Activated CD4-positive, CD25-positive, alpha-beta regulatory T cell treated with anti-CD3 and anti-CD28 coated beads, Interleukin-2, amount 50 U/mL, for 24 hours (primary cell): ENCODE results near the gene CC2D2B.
"Not testable (repeated sequence)": the region's sequence is repeated elsewhere in the genome, so short reads cannot be mapped to it uniquely, and the experiment has no call there.

Experiments used
- ATAC-seq, 2 donors: fragments of 150-1000 bp; cut with Tn5 transposase; one replicate each; pipeline ENCODE4 v1.10.0; 2021; ENCODE audit warnings: mild to moderate bottlenecking in 1 of 2, moderate library complexity in 1 of 2

The CC2D2B gene

DNA sequence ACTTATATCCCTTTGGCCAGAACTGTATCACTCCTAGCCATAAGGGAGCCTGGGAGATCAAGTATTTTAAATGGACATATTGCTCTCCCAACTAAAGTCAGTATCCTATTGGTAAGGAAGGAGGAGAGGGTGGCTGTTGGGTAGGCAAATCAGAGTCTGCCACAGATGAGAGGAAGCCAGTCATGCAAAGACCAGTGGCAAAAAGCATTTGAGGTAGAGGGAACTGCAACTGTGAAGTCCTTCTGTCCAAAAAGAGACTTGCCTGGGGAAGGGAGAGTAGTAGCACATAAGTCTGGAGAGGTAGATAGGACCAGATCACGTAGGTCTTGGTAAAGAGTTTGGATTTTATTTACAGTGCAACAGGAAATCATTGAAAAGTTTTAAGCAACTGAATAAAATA lies 126.8 kb downstream of the CC2D2B start:
- no peak for ATAC-seq

DNA sequence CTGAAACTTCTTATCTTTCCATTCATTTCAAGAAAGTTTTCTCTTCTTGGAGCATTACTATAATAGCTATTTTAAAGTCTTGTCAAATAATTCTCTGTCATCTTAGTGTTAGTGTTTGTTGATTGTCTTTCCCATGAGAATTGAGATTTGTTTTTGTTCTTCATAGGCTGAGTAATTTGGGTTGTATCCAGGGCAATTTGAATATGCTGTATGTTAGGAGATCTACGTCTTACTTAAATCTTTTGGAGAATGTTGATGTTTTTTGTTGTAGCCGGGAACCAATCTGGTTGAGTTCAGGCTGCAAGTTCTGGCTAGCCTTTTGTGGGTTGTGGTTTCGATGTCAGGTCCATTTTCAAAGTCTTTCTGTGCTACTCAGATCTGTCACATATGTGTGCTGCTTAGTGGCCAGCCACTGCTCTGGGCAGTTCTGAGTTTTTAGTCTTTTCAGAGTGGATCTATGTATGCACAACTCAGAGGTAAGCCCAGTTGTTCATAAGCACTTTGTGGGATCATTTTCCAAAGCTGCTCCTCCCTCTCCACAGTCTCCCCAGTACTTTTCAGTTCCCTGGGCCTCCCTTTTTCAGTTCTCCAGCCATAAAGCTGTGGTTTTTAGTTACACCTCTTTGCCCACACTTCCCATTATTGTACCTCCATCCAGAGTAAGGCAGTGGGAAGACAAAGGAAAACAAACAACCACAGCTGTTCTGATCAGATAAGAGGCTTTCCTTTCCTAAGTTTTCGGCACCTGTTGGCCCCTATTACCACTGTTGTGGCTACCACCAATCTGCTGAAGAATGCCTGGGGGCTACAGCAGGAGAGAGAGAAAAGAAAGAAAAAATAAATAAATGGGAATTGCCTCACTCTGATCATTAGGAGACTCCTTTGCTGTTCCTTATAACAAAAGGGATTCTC lies 131.0 kb downstream of the CC2D2B start:
- no peak for ATAC-seq

DNA sequence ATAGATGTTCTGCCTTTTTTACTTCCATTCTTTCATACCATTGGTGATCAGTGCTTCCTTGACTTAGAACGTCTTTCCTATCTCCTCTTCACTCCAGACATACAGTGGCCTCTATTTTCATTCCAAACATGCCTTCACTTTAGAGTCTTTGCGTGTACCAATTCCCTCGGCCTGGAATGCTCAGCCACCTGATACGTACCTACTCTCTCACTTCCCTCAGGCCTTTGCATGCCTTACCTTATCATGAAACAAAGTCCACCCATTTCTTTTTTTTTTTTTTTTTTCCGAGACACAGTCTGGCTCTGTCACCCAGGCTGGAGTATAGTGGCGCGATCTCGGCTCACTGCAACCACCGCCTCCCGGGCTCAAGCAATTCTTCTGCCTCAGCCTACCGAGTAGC lies 133.4 kb downstream of the CC2D2B start:
- ATAC-seq, result no peak

DNA sequence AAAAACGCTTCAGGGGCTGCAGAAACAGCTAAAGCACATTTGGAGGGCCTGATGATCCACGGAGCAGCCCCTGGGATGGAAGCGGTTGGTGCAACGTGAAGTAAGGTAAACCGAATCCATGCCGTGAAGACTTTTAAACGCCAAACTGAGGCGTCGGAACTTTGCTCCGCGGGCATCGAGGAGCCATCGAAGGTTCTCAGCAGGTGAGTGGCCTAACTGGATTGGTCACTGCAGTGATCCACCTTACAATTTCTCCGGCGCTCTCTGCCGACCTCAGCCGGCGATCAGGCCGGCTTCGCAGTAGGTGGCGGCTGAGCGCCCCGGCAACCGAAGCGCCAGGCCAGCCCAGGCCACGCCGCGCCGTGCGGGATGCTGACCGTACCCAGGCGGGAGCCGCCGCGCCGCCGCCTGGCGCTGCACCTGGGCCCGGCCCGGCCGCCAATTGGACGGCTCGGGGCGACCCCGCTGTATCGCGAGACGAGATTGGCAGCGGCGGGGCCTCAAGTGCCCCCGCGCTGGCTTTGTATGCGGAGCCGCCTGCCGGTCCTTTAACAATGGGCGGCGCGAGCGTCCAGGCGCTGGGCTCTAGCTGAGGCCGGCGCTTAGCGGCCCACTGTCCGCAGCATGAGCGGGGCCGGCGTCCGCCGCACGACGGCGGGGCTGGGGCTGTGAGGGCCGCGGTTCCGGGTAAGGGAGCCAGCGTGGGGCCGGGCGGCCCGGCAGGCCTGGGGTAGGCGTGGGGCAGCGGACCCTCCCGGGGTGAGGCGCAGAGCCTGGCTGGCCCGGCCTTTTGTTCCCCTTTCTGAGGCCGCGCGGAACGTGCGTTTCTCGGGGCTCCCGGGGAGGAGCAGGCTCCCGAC lies 135.5 kb downstream of the CC2D2B start, which contains the start of gene CCNJ:
Gene CCNJ, plus strand, starts transcription at position 551 of the 860 bp plus-strand sequence. CDS start 811 bp downstream, outside the sequence.
- ATAC-seq, result peak; percentile 92 to 93

DNA sequence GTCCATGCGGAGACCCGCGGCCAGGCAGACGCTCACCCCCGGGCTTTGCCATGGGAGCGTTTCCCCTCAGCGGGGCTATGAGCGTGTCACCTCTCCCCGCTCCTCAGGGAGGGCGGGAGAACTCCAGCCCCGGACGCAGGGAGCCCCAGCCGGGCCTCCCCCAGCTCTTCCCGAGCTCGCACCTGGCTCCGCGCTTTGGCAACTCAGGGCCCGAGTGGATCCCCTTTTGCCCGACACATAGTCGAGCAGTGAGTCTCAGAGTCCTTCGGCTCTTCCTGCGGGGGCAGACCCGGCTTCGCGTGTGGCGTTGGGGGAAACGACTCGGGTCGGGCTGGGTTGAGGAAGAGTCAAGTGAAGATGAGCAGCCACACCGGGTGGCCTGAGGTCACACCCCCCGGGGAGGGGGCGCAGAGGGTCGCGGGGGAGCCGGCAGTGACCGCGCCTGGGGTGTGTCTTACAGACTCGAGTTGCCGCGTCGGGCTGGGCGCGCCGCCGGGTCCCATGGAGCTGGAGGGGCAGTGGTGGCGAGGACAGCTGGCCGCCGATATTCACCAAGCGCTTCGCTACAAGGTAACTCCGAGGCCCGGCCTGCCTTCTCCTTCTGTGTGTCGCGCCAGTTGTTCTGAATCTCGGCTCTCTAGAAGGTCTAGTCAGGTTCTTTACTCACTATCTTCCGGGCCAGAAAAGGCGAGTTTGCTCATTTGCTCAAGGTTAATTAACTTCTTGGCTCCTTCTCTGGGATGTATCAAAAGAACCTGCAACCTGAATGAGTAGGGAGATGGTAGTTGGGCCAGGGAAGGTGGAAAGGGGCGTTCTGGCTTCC lies 136.3 kb downstream of the CC2D2B start:
- ATAC-seq, result peak; percentile 41 to 45

DNA sequence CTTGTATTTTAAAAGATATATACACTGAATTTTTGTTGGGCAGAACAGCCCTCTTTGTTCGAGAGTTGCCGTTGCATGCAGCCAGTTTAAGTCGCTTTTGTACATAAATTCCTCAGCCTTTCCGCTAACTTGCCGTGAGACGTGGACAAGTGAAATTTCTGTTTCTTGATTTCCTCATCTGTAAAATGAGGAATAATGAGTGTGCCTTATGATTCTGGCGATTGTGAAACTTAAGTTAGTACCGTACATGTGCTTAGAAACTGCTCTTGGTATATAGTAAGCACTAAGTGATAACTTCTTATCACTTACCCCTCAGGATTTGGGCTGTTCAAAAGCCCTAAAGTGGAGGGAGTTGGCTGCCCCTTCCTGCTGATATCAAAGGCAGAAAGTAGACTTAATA lies 137.0 kb downstream of the CC2D2B start:
- ATAC-seq, result no peak

DNA sequence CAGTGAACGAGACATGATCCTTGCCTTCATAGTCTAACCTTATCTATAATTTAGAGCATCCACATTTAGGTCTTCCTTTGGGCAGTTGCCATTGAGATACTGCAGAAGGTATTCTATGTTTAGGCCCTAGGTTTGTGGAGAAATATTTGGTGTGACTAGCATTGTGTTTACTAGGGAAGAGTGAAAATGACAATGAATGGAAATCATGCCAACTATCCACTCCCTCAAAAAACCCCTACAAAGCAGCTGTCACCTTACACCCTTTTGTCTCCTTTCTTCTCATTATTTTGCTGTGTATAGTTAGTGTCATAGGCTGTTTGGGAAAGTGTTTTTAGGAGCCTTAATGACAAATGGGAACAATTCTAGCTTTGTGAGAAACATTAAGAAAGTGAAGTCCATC lies 138.8 kb downstream of the CC2D2B start:
- ATAC-seq, result no peak

DNA sequence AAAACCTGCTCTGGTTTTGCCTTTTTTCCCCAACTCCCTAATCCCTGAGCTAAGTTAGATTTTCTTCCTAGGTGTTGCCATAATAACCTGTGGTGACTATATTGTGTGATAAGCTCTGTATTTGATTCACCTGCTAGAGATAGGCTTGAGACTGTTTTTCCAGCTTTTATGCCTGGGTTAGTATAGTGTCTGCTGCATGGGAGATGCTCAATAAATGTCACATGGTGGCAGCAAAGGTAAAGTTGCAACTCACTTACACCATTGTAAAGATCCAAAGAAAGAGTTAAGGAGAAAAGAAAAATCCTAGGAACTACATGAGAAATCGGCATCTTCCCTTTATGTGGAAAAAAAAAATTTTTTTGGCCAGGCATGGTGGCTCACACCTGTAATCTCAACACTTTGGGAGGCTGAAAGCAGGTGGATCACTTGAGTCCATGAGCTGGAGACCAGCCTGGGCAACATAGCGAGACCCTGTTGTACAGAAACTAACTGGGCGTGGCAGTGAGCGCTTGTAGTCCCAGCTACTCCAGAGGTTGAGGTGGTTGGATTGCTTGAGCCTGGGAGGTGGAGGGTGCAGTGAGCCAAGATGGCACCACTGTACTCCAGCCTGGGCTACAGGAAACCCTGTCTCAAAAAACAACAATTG lies 139.4 kb downstream of the CC2D2B start:
- ATAC-seq, result no peak

DNA sequence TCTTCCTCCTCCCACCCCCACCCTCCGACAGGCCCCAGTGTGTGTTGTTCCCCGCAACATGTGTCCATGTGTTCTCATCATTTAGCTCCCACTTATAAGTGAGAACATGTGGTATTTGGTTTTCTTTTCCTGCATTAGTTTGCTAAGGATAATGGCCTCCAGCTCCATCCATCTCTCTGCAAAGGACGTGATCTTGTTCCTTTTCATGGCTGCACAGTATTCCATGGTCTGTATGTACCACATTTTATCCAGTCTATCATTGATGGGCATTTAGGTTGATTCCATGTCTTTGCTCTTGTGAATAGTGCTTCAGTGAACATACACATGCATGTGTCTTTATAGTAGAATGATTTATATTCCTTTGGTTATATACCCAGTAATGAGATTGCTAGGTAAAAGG lies 140.2 kb downstream of the CC2D2B start:
- ATAC-seq, result not testable (repeated sequence)

DNA sequence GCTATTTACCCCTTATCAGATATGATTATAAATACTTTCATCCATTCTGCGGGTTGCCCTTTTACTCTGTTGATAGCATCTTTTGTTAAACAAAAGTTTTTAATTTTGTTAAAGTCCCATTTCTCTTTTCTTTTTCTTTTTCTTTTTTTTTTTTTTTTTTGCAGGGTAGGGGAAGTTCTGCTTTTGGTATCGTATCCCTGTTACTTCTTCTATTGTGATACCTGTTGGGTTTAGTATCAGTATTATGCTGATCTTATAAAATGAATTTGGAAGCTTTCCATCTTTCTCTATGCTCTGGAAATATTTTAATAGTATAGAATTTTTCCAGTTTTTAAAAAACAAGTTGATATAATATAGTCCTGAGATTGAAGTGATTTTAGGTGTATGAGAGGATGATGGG lies 141.6 kb downstream of the CC2D2B start:
- no peak for ATAC-seq

DNA sequence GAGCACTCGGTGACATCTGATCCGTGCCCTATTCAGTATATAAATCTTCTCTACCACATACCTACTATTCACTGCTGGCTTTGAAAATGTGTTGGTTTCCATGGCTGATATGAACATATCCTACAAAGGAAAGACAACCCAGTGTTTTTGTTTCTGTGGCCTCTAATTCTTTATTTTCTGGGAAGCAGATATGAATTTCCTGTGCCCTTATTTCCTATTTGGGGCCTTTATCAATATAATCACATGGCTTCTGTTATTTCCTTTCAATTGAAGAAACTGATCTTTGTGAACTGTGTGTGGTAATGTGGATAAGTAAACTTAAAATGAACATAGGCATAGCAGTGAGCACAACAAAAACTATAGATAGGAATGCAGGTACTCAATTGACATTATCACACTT lies 146.2 kb downstream of the CC2D2B start:
- no peak for ATAC-seq

DNA sequence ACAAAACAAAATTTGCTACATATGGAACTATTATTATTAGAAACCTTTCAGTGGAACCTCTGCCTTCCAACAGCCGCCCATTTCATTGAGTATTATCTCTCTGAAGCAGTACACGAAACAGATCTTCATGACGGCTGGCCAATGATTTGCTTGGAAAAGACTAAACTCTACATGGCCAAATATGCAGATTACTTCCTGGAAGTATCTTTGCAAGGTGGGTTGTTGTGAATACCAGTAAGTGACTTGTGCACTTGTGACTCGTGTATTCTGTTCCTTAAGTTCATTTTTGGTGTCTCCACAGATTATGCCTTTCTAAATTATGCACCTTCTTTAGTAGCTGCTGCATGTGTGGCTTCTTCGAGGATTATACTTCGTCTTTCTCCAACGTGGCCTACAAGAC lies 149.0 kb downstream of the CC2D2B start:
- ATAC-seq, result no peak

DNA sequence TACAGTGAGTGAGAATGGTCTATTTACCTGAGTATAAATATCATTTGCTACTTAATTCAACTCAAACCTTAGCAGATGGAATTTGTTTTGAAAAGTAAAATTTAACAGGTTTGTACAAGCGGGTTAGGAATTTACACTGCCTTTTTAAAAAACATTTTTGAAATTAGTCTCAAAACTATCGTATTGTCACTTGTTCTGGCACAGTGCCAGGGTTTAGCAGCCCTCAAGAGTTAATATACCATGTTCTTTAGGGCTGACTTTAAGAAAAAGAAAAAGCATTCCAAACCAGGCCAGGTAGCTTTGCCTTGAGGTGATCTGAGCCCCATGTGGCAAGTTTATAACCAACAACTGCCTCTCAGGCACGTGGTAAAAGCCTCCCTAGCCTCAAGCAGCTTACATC lies 153.5 kb downstream of the CC2D2B start:
- no peak for ATAC-seq

DNA sequence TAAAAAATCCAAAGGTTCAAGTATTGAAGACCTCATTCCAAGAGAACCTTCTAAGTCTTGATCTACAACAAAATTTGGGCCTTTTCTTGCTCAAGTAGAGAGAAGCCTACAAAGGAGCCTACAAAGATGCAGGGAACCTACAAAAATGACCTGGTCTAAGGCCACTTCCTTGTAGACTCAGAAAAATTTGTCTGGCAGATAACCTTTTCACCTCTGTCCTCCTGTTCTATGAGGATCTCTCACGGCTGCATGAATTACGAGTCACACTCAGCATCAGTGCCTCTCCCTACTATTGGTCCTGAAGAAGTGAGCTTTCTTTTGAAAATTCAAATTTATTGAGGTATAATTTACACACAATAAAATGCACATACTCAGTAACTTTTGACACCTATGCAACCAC lies 164.9 kb downstream of the CC2D2B start:
- no peak for ATAC-seq

DNA sequence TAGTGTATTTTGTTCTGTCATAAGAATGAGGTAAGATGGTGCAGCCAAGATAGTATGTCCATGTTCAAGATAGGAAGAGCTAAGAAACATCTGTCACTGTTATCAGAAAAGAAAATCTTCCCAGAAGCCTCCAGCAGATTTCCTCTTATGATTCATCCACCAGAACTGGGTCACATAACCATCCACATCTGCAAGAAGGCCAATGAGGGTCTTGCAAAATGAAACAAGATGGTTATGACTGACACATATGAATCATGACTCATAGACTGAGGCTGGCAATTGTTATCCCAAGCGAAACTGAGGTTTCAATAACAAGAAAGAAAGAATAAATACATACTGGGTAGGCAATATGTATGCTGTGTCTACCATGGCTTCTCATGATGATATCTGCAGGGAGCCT lies 165.9 kb downstream of the CC2D2B start:
- peak; percentile 92 to 95 for ATAC-seq

DNA sequence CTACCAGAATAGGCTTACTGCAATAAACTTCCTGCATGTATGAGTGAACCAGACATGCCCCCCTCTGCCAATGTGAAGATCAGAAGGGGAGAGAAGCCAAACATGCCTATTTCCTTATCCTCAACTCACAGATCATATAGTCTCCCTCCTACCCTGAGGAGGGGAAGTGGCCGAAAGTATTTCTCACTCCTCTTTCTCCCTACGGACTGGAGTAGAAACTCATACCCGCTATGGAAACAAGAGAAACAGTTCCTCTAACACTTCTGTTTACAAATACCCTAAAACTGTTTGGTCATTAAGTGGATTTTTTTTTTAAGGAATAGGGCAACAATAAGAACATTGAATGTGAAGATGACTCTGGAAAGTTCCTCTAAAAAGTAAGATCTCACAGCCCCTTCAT lies 167.0 kb downstream of the CC2D2B start:
- no peak for ATAC-seq

DNA sequence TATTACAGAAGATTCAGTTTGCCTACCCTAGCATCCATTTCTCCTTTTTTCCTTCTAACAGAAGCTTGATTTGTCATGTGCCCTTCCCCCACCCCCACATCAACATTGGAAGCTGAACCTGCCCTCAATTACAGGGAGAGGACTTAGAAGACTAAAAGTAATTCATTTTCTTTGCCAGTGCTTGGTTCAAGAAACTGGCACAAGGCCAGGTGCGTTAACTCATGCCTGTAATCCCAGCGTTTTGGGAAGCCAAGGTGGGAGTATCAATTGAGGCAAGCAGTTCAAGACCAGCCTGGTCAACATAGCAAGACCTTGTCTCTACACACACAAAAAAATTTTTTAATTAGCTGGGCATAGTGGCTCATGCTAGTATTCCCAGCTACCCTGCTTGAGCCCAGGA lies 168.2 kb downstream of the CC2D2B start:
- ATAC-seq, result no peak

DNA sequence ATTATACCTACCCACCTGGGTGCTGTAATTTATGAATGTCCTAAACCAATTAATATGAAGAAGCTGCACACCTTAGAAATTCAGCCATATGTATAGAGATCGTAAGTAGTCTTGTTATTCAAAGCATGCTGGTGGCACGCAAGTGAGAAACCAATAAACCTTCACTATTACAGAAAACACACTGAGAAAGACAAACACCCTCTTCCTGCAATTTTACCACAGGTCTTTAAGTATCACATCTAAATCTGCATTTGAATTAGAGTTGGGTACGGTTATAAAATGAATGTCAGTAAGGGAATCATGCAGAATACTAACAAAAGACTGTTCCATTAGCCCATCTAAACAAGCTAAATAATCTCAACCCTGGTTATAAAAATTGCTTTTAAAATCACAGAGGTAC lies 169.4 kb downstream of the CC2D2B start:
- ATAC-seq, result no peak

DNA sequence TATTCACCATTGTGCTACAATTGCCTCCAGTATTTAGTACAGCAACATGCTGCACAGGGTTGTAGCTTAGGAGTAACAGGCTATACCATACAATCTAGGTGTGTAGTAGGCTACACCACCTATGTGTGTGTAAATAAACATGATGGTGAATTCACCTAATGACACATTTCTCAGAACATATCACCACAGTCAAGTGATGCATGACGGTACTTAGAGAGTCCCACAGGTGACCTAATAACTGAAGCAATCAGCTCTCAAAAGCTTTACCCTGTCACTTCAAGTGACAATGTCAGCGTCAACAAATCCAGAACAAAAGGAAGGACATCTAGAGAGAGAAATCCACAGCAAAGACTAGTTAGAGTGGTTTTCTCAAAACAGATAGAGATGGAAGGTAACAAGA lies 174.4 kb downstream of the CC2D2B start:
- no peak for ATAC-seq
